ENCODE measurements around the gene METTL6. TPM values are rescaled to one million over a fixed set of nuclear protein-coding genes. Genes with fewer than 3 reads are reported as not detected.

Gene METTL6
- total RNA-seq, 2 experiments from 2014 or later: 18.6 to 19.3 TPM

- H3K4me3 Mint-ChIP-seq: no peak overlapping the region
- peaks cover 23% of the 10 kb centered on the region for H3K4me1 Mint-ChIP-seq
- peak; percentile 33 for DNase-seq
- POLR2A ChIA-PET: no interaction called here
- ATAC-seq (ENCODE audit: low read depth): peak; percentile 45
- H3K27me3 Mint-ChIP-seq: peaks cover 2% of the 10 kb centered on the region
- no peaks in the 10 kb centered on the region for H3K9me3 Mint-ChIP-seq
- no peak overlapping the region for H3K27ac Mint-ChIP-seq
- peaks cover under 1% of the 10 kb centered on the region for H3K36me3 Mint-ChIP-seq
Observed at GRCh38 chr3:15361494-15362214, 65.7 kb downstream of the METTL6 start.

GRCh38 chr3:15360788-15361493 is 66.4 kb downstream of the METTL6 start:
- no peak for DNase-seq
- Mint-ChIP-seq H3K27ac (peak overlapping the region; percentile 10), H3K27me3 (peaks cover 2% of the 10 kb centered on the region), H3K4me1 (peaks cover 30% of the 10 kb centered on the region), H3K9me3 (no peaks in the 10 kb centered on the region), H3K36me3 (peaks cover 2% of the 10 kb centered on the region), H3K4me3 (no peak overlapping the region)
- POLR2A ChIA-PET: no interaction called here
- no peak for ATAC-seq (ENCODE audit: low read depth)

Other genes starting within 250 kb of the METTL6 start
- gene CAPN7, start 221.3 kb downstream of the METTL6 start, total RNA-seq: 10 to 100 TPM; 51.8 to 52.3 TPM
- gene SH3BP5, start 95.0 kb downstream of the METTL6 start, total RNA-seq: 10 to 100 TPM; 12.7 to 12.9 TPM
- 10 to 100 TPM; 27.9 to 31.0 TPM for gene EAF1, start 54 bp upstream of the METTL6 start, total RNA-seq
- 1 to 10 TPM; 3.5 to 4.1 TPM for gene COLQ, start 94.2 kb upstream of the METTL6 start, total RNA-seq
- 10 to 100 TPM; 24.9 to 29.5 TPM for gene HACL1, start 174.0 kb upstream of the METTL6 start, total RNA-seq
- 1 to 10 TPM; 8.3 to 9.6 TPM for gene BTD, start 174.2 kb upstream of the METTL6 start, total RNA-seq